Measurements from ENCODE around the gene LAMA2.

- TF ChIP-seq CTCF (IDR thresholded peaks at IDR 0.05) (no peak), POLR2AphosphoS5 (IDR thresholded peaks at IDR 0.05) (no peak), POLR2A (IDR thresholded peaks at IDR 0.05) (no peak), EP300 (IDR thresholded peaks at IDR 0.05) (no peak)
These were observed 387.0 kb downstream of the LAMA2 start for GRCh38 chr6:129269891-129270290.

Data from stomach (tissue), 4 donors.